Loucy (cell line): ENCODE results near the gene TIE1.

Experiments used
- H2AFZ ChIP-seq: fragments of 200-600 bp; sonication (generic); 2 replicates; pipeline ENCODE4 v1.6.0; 2016; ENCODE audit warnings: antibody characterized with exemption, mild to moderate bottlenecking, low read length, moderate library complexity
- H3F3A ChIP-seq: fragments of 200-600 bp; 2 replicates; pipeline ENCODE4 v1.6.0; 2016; ENCODE audit warnings: antibody characterized with exemption, low read depth, mild to moderate bottlenecking
- H3K27me3 ChIP-seq: fragments of 200-600 bp; sonication (generic); 2 replicates; pipeline ENCODE4 v1.6.1; 2014; ENCODE audit warnings: low read length, mild to moderate bottlenecking; ENCODE audit not compliant: insufficient read depth, poor library complexity, severe bottlenecking
- H3K36me3 ChIP-seq: fragments of 200-600 bp; sonication (generic); 2 replicates; pipeline ENCODE4 v1.6.1; 2016; ENCODE audit warnings: low read length; ENCODE audit not compliant: insufficient read depth
- H3K4me1 ChIP-seq: fragments of 200-600 bp; sonication (generic); 2 replicates; pipeline ENCODE4 v1.5.1; 2014; ENCODE audit warnings: low read length, mild to moderate bottlenecking; ENCODE audit not compliant: insufficient read depth, poor library complexity, severe bottlenecking
- H3K4me2 ChIP-seq: fragments of 200-600 bp; sonication (generic); 2 replicates; pipeline ENCODE4 v1.6.0; 2014; ENCODE audit warnings: antibody characterized with exemption, low read length, low read depth, mild to moderate bottlenecking; ENCODE audit not compliant: poor library complexity, severe bottlenecking
- H3K4me3 ChIP-seq: fragments of 200-600 bp; sonication (generic); 2 replicates; pipeline ENCODE4 v1.5.1; 2014; ENCODE audit warnings: low read length, mild to moderate bottlenecking, mixed read lengths; ENCODE audit not compliant: poor library complexity, severe bottlenecking
- H3K79me2 ChIP-seq: fragments of 200-600 bp; sonication (generic); 2 replicates; pipeline ENCODE4 v1.6.1; 2014; ENCODE audit warnings: low read length; ENCODE audit not compliant: insufficient read depth
- H3K9ac ChIP-seq: fragments of 200-600 bp; sonication (generic); 2 replicates; pipeline ENCODE4 v1.6.0; 2014; ENCODE audit warnings: mild to moderate bottlenecking, low read depth, low read length, moderate library complexity; ENCODE audit not compliant: poor library complexity, severe bottlenecking
- H3K9me2 ChIP-seq: fragments of 200-600 bp; sonication (generic); replicated peaks from 2 replicates; pipeline ENCODE4 v1.6.1; 2016; ENCODE audit warnings: low read depth, low read length, mixed read lengths
- H3K9me3 ChIP-seq: fragments of 200-600 bp; sonication (generic); 2 replicates; pipeline ENCODE4 v1.6.1; 2014; ENCODE audit warnings: mild to moderate bottlenecking, antibody characterized with exemption, low read length, low read depth; ENCODE audit not compliant: insufficient read depth
- H4K20me1 ChIP-seq: fragments of 200-600 bp; sonication (generic); 2 replicates; pipeline ENCODE4 v1.6.0; 2014; ENCODE audit warnings: antibody characterized with exemption, low read length, mild to moderate bottlenecking; ENCODE audit not compliant: insufficient read depth, poor library complexity, severe bottlenecking
- EZH2phosphoT487 ChIP-seq: fragments of 200-600 bp; IDR thresholded peaks from 2 replicates; pipeline ENCODE4 v1.6.1; 2018; ENCODE audit warnings: antibody characterized with exemption, mild to moderate bottlenecking, moderate library complexity, borderline replicate concordance
- TF ChIP-seq, protein P1 (sequence below): fragments of 200-600 bp; sonication (generic); conservative IDR thresholded peaks from 2 replicates; pipeline ENCODE4 v1.5.1; 2014; ENCODE audit warnings: mild to moderate bottlenecking, antibody characterized with exemption, low read length

TIE1 gene

DNA sequence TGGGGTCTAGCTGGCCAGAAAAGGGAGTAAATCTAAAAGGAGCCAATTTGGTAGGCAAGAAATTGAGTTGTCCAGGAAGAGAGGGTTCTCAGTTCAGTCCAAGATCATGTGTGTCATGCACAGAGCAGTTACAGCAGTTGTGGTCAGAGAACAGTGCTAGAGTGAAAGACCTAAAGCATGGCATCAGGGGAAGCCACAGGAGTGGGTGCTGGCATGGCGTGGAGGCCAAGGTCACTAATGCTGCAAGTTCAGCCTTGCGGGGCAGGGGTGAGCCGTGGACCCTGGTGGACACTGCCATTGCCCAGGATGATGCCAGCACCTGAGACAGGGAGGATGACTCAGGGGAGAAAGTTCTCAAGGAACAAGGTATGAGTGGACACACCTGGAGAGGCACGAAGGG is 47.6 kb upstream of the TIE1 start:
- Histone ChIP-seq H2AFZ (no peak overlapping the region), H3K27me3 (no peaks in the 10 kb centered on the region), H3K9ac (no peak overlapping the region), H3K4me1 (no peaks in the 10 kb centered on the region), H3K36me3 (no peaks in the 10 kb centered on the region), H3F3A (no peaks in the 10 kb centered on the region), H4K20me1 (no peaks in the 10 kb centered on the region), H3K4me3 (no peak overlapping the region), H3K9me2 (no peaks in the 10 kb centered on the region), H3K79me2 (no peaks in the 10 kb centered on the region), H3K4me2 (no peak overlapping the region), H3K9me3 (no peaks in the 10 kb centered on the region)
- TF ChIP-seq, protein P1, sequence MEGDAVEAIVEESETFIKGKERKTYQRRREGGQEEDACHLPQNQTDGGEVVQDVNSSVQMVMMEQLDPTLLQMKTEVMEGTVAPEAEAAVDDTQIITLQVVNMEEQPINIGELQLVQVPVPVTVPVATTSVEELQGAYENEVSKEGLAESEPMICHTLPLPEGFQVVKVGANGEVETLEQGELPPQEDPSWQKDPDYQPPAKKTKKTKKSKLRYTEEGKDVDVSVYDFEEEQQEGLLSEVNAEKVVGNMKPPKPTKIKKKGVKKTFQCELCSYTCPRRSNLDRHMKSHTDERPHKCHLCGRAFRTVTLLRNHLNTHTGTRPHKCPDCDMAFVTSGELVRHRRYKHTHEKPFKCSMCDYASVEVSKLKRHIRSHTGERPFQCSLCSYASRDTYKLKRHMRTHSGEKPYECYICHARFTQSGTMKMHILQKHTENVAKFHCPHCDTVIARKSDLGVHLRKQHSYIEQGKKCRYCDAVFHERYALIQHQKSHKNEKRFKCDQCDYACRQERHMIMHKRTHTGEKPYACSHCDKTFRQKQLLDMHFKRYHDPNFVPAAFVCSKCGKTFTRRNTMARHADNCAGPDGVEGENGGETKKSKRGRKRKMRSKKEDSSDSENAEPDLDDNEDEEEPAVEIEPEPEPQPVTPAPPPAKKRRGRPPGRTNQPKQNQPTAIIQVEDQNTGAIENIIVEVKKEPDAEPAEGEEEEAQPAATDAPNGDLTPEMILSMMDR = no peak
- TF ChIP-seq EZH2phosphoT487 = no peak

DNA sequence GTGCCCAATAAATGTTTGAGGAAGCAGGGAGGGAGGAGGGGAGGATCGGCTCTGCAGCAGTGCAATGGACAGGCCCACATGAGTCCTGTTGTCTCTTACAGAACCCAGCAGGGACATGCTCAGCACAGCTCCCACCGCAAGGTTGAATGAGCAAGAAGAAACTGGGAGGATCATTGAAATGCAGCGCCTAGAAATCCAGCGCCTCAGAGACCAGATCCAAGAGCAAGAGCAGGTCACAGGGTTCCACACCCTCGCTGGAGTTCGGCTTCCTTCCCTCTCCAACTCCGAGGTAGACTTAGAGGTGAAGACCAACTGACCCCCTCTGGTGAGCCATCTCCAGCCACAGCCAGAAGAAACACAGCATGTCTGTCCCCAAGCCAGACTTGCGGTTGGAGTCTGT is 46.9 kb upstream of the TIE1 start:
- no peak for TF ChIP-seq EZH2phosphoT487
- no peak overlapping the region for H2AFZ ChIP-seq
- 0 out of 2 replicates have a peak, but pooled peaks cover 4% of the 10 kb centered on the region for H3K9me3 ChIP-seq
- H3K9me2 ChIP-seq = no peaks in the 10 kb centered on the region
- no peaks in the 10 kb centered on the region for H3K79me2 ChIP-seq
- H3K36me3 ChIP-seq = no peaks in the 10 kb centered on the region
- no peak overlapping the region for H3K4me2 ChIP-seq
- no peak overlapping the region for H3K4me3 ChIP-seq
- H3K4me1 ChIP-seq = no peaks in the 10 kb centered on the region
- no peaks in the 10 kb centered on the region for H3K27me3 ChIP-seq
- no peak overlapping the region for H3K9ac ChIP-seq
- no peaks in the 10 kb centered on the region for H3F3A ChIP-seq
- no peaks in the 10 kb centered on the region for H4K20me1 ChIP-seq

DNA sequence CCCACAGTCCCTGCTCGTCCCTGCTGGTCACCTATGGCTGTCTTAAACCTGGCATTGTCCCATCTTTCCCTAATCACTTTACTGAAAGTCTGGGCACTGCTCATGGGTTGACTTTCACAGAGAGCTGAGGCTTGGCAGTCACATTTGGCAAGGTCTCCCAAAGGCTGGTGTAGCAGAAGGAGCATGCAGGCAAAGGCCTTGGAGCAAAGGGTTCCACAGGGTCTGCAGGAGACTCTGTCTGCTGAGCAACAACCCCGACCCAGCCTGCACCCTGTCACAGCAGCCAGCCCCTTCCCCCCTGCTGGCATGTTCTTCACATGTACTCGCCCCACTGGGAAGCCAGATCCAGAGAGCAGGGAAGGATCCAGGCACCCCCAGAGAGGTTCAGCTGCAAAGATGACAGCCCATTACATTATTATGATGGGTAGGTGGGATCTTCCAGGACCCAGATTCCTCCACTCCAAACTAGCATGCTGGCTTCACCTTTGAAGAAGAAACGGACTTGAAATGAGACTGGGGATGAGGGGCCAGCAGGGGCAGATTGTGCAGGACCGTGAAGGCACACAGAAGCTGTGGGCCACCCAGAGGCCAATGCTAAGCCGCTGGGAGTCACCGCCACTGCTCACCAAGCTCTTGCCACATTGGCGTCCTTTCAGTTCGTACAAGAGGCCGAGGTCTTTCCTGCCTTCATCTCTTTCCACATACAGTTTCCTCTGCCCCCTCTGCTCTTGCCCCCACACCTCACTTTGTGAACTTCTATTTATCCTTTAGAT is 45.2 kb upstream of the TIE1 start:
- Histone ChIP-seq H3K9me3 (0 out of 2 replicates have a peak, but pooled peaks cover 4% of the 10 kb centered on the region), H3K79me2 (no peaks in the 10 kb centered on the region), H2AFZ (no peak overlapping the region), H3K4me3 (no peak overlapping the region), H3F3A (no peaks in the 10 kb centered on the region), H3K4me1 (no peaks in the 10 kb centered on the region), H3K9me2 (no peaks in the 10 kb centered on the region), H3K36me3 (no peaks in the 10 kb centered on the region), H4K20me1 (no peaks in the 10 kb centered on the region), H3K4me2 (no peak overlapping the region), H3K27me3 (no peaks in the 10 kb centered on the region), H3K9ac (no peak overlapping the region)
- TF ChIP-seq, protein P1 = no peak
- no peak for TF ChIP-seq EZH2phosphoT487
